ENCODE measurements around the gene PLEKHN1.

GRCh38 chr1:981955-982558, 15.8 kb downstream of the PLEKHN1 start, which contains the start of gene PERM1:
- TF ChIP-seq ZNF274 (IDR thresholded peaks at IDR 0.05; ENCODE audit: low read depth, low read length) = no peak
- TF ChIP-seq YY1 (IDR thresholded peaks at IDR 0.05; ENCODE audit: insufficient read depth, insufficient read length) = no peak

Measured in NT2/D1 (cell line).